ENCODE results near the gene SLC10A3.
A peak's percentile ranks its signal among the peaks of the same experiment; 100 is the strongest.

Gene SLC10A3

GRCh38 chrX:154519389-154519788 lies 29.0 kb upstream of the SLC10A3 start:
- peaks cover 0 to 19% (median 0%) of the 10 kb centered on the region in 4 donors for H3K4me1 ChIP-seq
- H3K9me3 ChIP-seq = no peaks in the 10 kb centered on the region
- no peak overlapping the region for H3K27ac ChIP-seq
- TF ChIP-seq CTCF (IDR thresholded peaks at IDR 0.05) = no peak
- H3K36me3 ChIP-seq = no peaks in the 10 kb centered on the region
- intact Hi-C loops (cut with DNase I; ENCODE audit: low total_unique reads) = no loop called here
- no peak for DNase-seq
- H3K27me3 ChIP-seq = no peaks in the 10 kb centered on the region
- no peak overlapping the region for H3K4me3 ChIP-seq

GRCh38 chrX:154517101-154517781 lies 26.8 kb upstream of the SLC10A3 start:
- Histone ChIP-seq H3K27me3 (no peaks in the 10 kb centered on the region), H3K9me3 (no peaks in the 10 kb centered on the region), H3K36me3 (no peaks in the 10 kb centered on the region), H3K4me1 (peaks cover 0 to 19% (median 0%) of the 10 kb centered on the region in 4 donors), H3K4me3 (peak overlapping the region; percentile 48 to 67), H3K27ac (peak overlapping the region; percentile 81 to 96)
- intact Hi-C loops (cut with DNase I; ENCODE audit: low total_unique reads) = no loop called here
- DNase-seq = no peak
- no peak for TF ChIP-seq CTCF (IDR thresholded peaks at IDR 0.05)

DNA sequence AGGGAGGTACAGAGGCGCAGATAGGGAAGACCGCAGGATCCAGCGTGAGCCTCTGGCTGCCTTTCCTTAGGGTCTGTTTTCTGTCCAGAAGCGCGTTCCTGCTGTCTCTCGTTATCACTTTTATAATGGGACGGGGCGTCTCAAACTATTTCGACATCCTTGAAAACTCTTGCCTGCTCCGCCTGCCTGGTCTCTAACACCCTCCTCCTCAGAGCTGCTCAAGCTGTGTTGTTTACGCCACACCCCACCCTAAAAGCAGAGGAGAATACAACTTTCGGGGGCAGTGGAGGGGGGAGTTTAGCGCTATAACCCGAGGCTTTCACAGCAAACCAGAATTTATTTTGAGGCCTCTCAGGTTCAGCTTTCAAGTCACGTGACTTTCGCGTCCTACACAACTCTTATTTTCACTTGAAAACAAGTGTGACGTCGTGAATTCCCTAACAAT lies 26.2 kb upstream of the SLC10A3 start:
- H3K36me3 ChIP-seq = peaks cover 0 to under 1% (median 0%) of the 10 kb centered on the region in 3 donors
- peak overlapping the region; percentile 48 to 67 for H3K4me3 ChIP-seq
- peak in 1 of 2 donors; percentile 44 for DNase-seq
- intact Hi-C loops (cut with DNase I; ENCODE audit: low total_unique reads) = no loop called here
- H3K4me1 ChIP-seq = peaks cover 0 to 19% (median 0%) of the 10 kb centered on the region in 4 donors
- H3K27ac ChIP-seq = peak overlapping the region; percentile 81 to 96
- H3K9me3 ChIP-seq = no peaks in the 10 kb centered on the region
- H3K27me3 ChIP-seq = no peaks in the 10 kb centered on the region
- no peak for TF ChIP-seq CTCF (IDR thresholded peaks at IDR 0.05)

- H3K27me3 ChIP-seq = no peaks in the 10 kb centered on the region
- peak; percentile 89 to 97 for DNase-seq
Observed at GRCh38 chrX:154515966-154516655, 25.7 kb upstream of the SLC10A3 start, which contains the start of gene FAM3A. Gene FAM3A, minus strand, starts transcription at chrX:154516232. Its CDS starts 460 bp downstream, at chrX:154515772.

More at GRCh38 chrX:154515966-154516655, 25.7 kb upstream of the SLC10A3 start, which contains the start of gene FAM3A:
- no peak for TF ChIP-seq CTCF (IDR thresholded peaks at IDR 0.05)
- no peaks in the 10 kb centered on the region for H3K9me3 ChIP-seq
- peaks cover 0 to 19% (median 0%) of the 10 kb centered on the region in 4 donors for H3K4me1 ChIP-seq
- H3K36me3 ChIP-seq = peaks cover 0 to 7% (median 0%) of the 10 kb centered on the region in 3 donors
- peak within 1 kb of the TSS; percentile 67 to 77 for H3K4me3 ChIP-seq
- peak within 1 kb of the TSS; percentile 81 to 96 for H3K27ac ChIP-seq
- intact Hi-C loops (cut with DNase I; ENCODE audit: low total_unique reads) = no loop called here
